Endothelial cell of umbilical vein (primary cell): ENCODE data around the gene EPHA4. TPM values are rescaled to one million over a fixed set of nuclear protein-coding genes. Genes with fewer than 3 reads are reported as not detected.

Experiments used
- BruUV-seq: library from RNA; stranded (reverse); fragments of 400-500 nt; replicated peaks from 2 replicates; lab custom pipeline; 2021; lab: Mats Ljungman, UMichigan
- CTCF ChIA-PET: fragments of 300-600, 350-600 bp; sonication (Branson Sonifier 250); formaldehyde crosslinking; loops from one replicate; lab custom pipeline; 2021; ENCODE audit warnings: antibody characterized with exemption, inconsistent platforms; lab: Charles Lee
- POLR2A ChIA-PET: fragments of 300-600, 350-600 bp; sonication (Branson Sonifier 250); formaldehyde crosslinking; loops from one replicate; lab custom pipeline; 2021; ENCODE audit warnings: antibody characterized with exemption, inconsistent platforms; lab: Charles Lee
- DNase-seq: peaks from one replicate; pipeline ENCODE4 v3.0.0-alpha.2; 2011; ENCODE audit warnings: low read depth, low spot score
- FAIRE-seq: peaks from 2 replicates; lab custom pipeline; 2011; peaks lifted over from hg19 to GRCh38; lab: Jason Lieb, UNC
- H2AFZ ChIP-seq: 2 replicates; pipeline ENCODE4 v1.6.0; 2012; ENCODE audit warnings: low read depth, low read length, control low read depth, inconsistent platforms
- H3K27ac ChIP-seq: 2 replicates; pipeline ENCODE4 v1.5.1; 2011; ENCODE audit warnings: low read depth, mild to moderate bottlenecking, control low read depth, low read length, moderate library complexity; ENCODE audit not compliant: insufficient read depth
- H3K27me3 ChIP-seq, 2 experiments: 2 replicates each; pipeline versions ENCODE4 v1.6.0 to v1.6.1; 2011; ENCODE audit warnings: low read length in 2 of 2, mixed read lengths in 1 of 2; ENCODE audit not compliant: control insufficient read depth in 2 of 2, insufficient read depth in 2 of 2
- H3K36me3 ChIP-seq, 2 experiments: 2 replicates in 1 of 2; 3 replicates in 1 of 2; pipeline ENCODE4 v1.5.1; 2011; ENCODE audit warnings: low read length in 2 of 2, mild to moderate bottlenecking in 1 of 2, moderate library complexity in 1 of 2; ENCODE audit not compliant: control insufficient read depth in 2 of 2, insufficient read depth in 2 of 2; ENCODE audit errors: extremely low read depth in 1 of 2
- H3K4me1 ChIP-seq: 3 replicates; pipeline ENCODE4 v1.5.1; 2011; ENCODE audit warnings: mild to moderate bottlenecking, low read length; ENCODE audit not compliant: control insufficient read depth, insufficient read depth; ENCODE audit errors: extremely low read depth
- H3K4me2 ChIP-seq: 2 replicates; pipeline ENCODE4 v1.6.1; 2011; ENCODE audit warnings: low read length, control low read depth, mixed read lengths; ENCODE audit not compliant: insufficient read depth
- H3K4me3 ChIP-seq, 3 experiments: fragments of 200-600 bp in 1 of 3; sonication (generic), shearing (Covaris generic) in 1 of 3; replicated peaks in 1 of 3; 2 replicates each; pipeline ENCODE4 v1.5.1; 2011 to 2016; ENCODE audit warnings: control low read depth in 3 of 3, low read length in 3 of 3, mild to moderate bottlenecking in 2 of 3, inconsistent platforms in 1 of 3, low read depth in 1 of 3, moderate library complexity in 1 of 3; ENCODE audit not compliant: insufficient read depth in 1 of 3
- H3K79me2 ChIP-seq: 2 replicates; pipeline ENCODE4 v1.6.0; 2012; ENCODE audit warnings: low read length, inconsistent platforms; ENCODE audit not compliant: control insufficient read depth, insufficient read depth
- H3K9ac ChIP-seq: replicated peaks from 2 replicates; pipeline ENCODE3; 2011; ENCODE audit warnings: low read length, control low read depth; ENCODE audit not compliant: insufficient read depth; ENCODE audit errors: extremely low read depth
- H3K9me1 ChIP-seq: replicated peaks from 3 replicates; pipeline ENCODE4 v1.6.0; 2011; ENCODE audit warnings: mild to moderate bottlenecking, low read length; ENCODE audit not compliant: control insufficient read depth, insufficient read depth; ENCODE audit errors: extremely low read depth
- H3K9me3 ChIP-seq: replicated peaks from 2 replicates; pipeline ENCODE4 v1.5.1; 2012; ENCODE audit warnings: low read length, inconsistent platforms; ENCODE audit not compliant: control insufficient read depth, insufficient read depth
- H4K20me1 ChIP-seq: replicated peaks from 2 replicates; pipeline ENCODE3; 2011; ENCODE audit warnings: mild to moderate bottlenecking, low read length; ENCODE audit not compliant: control insufficient read depth, insufficient read depth; ENCODE audit errors: extremely low read depth
- EZH2 ChIP-seq: IDR thresholded peaks from 2 replicates; pipeline ENCODE4 v1.6.1; 2012; ENCODE audit warnings: borderline replicate concordance, low read depth, mild to moderate bottlenecking, moderate library complexity, low read length, inconsistent platforms; ENCODE audit not compliant: severe bottlenecking
- FOS ChIP-seq: IDR thresholded peaks from 2 replicates; pipeline ENCODE4 v1.6.1; 2011; ENCODE audit warnings: mild to moderate bottlenecking, low read length, moderate library complexity, borderline replicate concordance; ENCODE audit not compliant: insufficient read depth
- GATA2 ChIP-seq: IDR thresholded peaks from 2 replicates; pipeline ENCODE4 v1.7.0; 2011; ENCODE audit warnings: low read depth, mild to moderate bottlenecking, moderate library complexity, mixed read lengths, low read length; ENCODE audit not compliant: insufficient read length, insufficient read depth
- JUN ChIP-seq: IDR thresholded peaks from 2 replicates; pipeline ENCODE4 v1.6.1; 2011; ENCODE audit warnings: borderline replicate concordance, low read depth; ENCODE audit not compliant: insufficient read length, insufficient read depth
- MYC ChIP-seq: IDR thresholded peaks from one replicate; pipeline ENCODE4 v1.6.1; 2011; ENCODE audit warnings: mild to moderate bottlenecking, low read depth, low read length
- POLR2A ChIP-seq: IDR thresholded peaks from 2 replicates; pipeline ENCODE4 v1.6.1; 2012; ENCODE audit warnings: low read depth, mild to moderate bottlenecking, control low read depth, low read length
- POLR2AphosphoS5 ChIP-seq: IDR thresholded peaks from 2 replicates; pipeline ENCODE4 v1.6.1; 2012; ENCODE audit warnings: low read depth, mild to moderate bottlenecking, control low read depth, low read length, moderate library complexity; ENCODE audit not compliant: insufficient read depth
- dilution Hi-C: fragments of 300-500 bp; cut with MboI; formaldehyde crosslinking; loops from one replicate; pipeline ENCODE4 v1.15.0; 2019; ENCODE audit warnings: low sequenced_read_pairs; ENCODE audit not compliant: extremely low pct_ligation_motif_present
- intact Hi-C: fragments of 100-400 bp; cut with micrococcal nuclease; formaldehyde crosslinking; loops from one replicate; pipeline ENCODE4 v1.10.0; 2022
- polyA plus RNA-seq, 4 experiments: library from polyadenylated mRNA; depleted of rRNA in 3 of 4; stranded (reverse) in 3 of 4; unstranded in 1 of 4; fragments of >200 nt; gene quantifications; 2 replicates each; pipeline versions ENCODE4 v1.2.1 to v1.2.3, GENCODE V29; 2011 to 2012; ENCODE audit warnings: missing spikeins in 1 of 4
- total RNA-seq: library from RNA; stranded (reverse); gene quantifications from 2 replicates; pipeline ENCODE4 v1.2.3, GENCODE V29; 2021
- TF ChIP-seq, protein P1 (sequence below), 2 donors: IDR thresholded peaks; 1 replicate in 1 of 2; 2 replicates in 1 of 2; pipeline ENCODE4 v1.5.1; 2011; ENCODE audit warnings: low read length in 2 of 2, mild to moderate bottlenecking in 2 of 2, moderate library complexity in 2 of 2, control low read depth in 1 of 2, inconsistent platforms in 1 of 2, low read depth in 1 of 2; ENCODE audit not compliant: insufficient read depth in 1 of 2; ENCODE audit errors: extremely low read depth in 1 of 2
- TF ChIP-seq, protein P2 (sequence below): IDR thresholded peaks from 2 replicates; pipeline ENCODE4 v1.6.1; 2011; ENCODE audit not compliant: insufficient read depth, insufficient read length

The EPHA4 gene
- total and polyA plus RNA-seq, 2 donors (not counting 3 experiments of a cell fraction or from before 2014, with no cell fraction given), result 11.9 to 19.8 TPM

DNA sequence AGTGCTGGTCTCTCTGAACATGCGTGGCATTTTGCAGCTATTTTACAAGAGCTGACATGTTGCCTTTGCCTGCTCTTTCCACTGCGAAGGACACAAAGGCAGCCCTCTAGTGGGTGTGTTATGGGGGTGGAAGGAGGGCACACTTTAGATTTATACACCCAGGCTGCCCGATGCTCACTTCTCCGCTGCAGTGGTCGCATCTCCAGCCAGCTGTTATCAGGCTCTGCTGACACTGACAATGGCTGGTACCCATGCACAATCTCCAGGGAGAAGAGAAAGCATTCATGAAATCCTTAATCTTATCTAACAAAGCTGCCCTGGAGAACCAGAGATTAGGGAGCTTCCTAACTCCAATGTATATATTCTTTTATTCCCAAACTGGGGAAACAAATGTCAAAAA, 113.5 kb downstream of the EPHA4 start:
- Histone ChIP-seq H3K79me2 (no peaks in the 10 kb centered on the region), H3K9ac (no peak overlapping the region), H2AFZ (no peak overlapping the region), H3K27me3 (no peaks in the 10 kb centered on the region), H3K36me3 (no peaks in the 10 kb centered on the region), H3K4me2 (no peak overlapping the region), H3K4me3 (no peak overlapping the region), H3K27ac (no peak overlapping the region), H3K9me3 (no peaks in the 10 kb centered on the region), H3K9me1 (no peaks in the 10 kb centered on the region), H3K4me1 (no peaks in the 10 kb centered on the region), H4K20me1 (no peaks in the 10 kb centered on the region)
- ChIA-PET POLR2A (no interaction called here), CTCF (interaction anchor here (1.1 to 2.0 kb wide), 2 partner anchors 10 to 29 kb away, joined by 3 to 5 read pairs; no protein-coding TSS in a partner anchor)
- intact Hi-C loops (no loop called here), dilution Hi-C loops (no loop called here)
- TF ChIP-seq GATA2, result no peak
- TF ChIP-seq MYC, result no peak
- no peak for TF ChIP-seq FOS
- TF ChIP-seq POLR2AphosphoS5, result no peak
- no peak for TF ChIP-seq EZH2
- TF ChIP-seq POLR2A, result no peak
- TF ChIP-seq, protein P1, sequence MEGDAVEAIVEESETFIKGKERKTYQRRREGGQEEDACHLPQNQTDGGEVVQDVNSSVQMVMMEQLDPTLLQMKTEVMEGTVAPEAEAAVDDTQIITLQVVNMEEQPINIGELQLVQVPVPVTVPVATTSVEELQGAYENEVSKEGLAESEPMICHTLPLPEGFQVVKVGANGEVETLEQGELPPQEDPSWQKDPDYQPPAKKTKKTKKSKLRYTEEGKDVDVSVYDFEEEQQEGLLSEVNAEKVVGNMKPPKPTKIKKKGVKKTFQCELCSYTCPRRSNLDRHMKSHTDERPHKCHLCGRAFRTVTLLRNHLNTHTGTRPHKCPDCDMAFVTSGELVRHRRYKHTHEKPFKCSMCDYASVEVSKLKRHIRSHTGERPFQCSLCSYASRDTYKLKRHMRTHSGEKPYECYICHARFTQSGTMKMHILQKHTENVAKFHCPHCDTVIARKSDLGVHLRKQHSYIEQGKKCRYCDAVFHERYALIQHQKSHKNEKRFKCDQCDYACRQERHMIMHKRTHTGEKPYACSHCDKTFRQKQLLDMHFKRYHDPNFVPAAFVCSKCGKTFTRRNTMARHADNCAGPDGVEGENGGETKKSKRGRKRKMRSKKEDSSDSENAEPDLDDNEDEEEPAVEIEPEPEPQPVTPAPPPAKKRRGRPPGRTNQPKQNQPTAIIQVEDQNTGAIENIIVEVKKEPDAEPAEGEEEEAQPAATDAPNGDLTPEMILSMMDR (IDR thresholded peaks at IDR 0.05; ENCODE audit: extremely low read depth in 1 of 2, insufficient read depth in 1 of 2, low read depth in 1 of 2, low read length in 2 of 2), result no peak
- TF ChIP-seq JUN, result no peak
- TF ChIP-seq, protein P2, sequence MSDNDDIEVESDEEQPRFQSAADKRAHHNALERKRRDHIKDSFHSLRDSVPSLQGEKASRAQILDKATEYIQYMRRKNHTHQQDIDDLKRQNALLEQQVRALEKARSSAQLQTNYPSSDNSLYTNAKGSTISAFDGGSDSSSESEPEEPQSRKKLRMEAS, result no peak
- no TSS peak for BruUV-seq
- DNase-seq (no peak), FAIRE-seq (no peak)
